K562 (cell line): Measurements from ENCODE around the gene FGFBP2. TPM values are rescaled to one million over a fixed set of nuclear protein-coding genes. Genes with fewer than 3 reads are reported as not detected.
A peak's percentile ranks its signal among the peaks of the same experiment; 100 is the strongest.

Experiments
- ATAC-seq: fragments of 200-7000 bp; cut with Tn5 transposase; 3 replicates; pipeline ENCODE4 v1.9.1; 2020; ENCODE audit warnings: moderate library complexity
- BruUV-seq: library from RNA; stranded (reverse); fragments of 400-500 nt; replicated peaks from 2 replicates; lab custom pipeline; 2021; lab: Mats Ljungman, UMichigan
- CTCF ChIA-PET: fragments of 300-600 bp; formaldehyde crosslinking; extraction: SDS; loops from one replicate; lab custom pipeline; 2021; ENCODE audit warnings: low intra/inter-chr PET ratio; lab: Yijun Ruan, JAX
- POLR2A ChIA-PET: fragments of 300-600, 350-650 bp; sonication (Branson Sonifier 250); formaldehyde crosslinking; extraction: SDS; loops from one replicate; lab custom pipeline; 2021; ENCODE audit warnings: antibody characterized with exemption, inconsistent platforms; lab: Yijun Ruan, JAX
- DNase-seq, 4 experiments: peaks; one replicate each; pipeline versions ENCODE4 v3.0.0 to v3.0.0-alpha.2; 2011 to 2018; ENCODE audit warnings: low spot score in 3 of 4, mixed read lengths in 3 of 4; ENCODE audit errors: extremely low read depth in 1 of 4
- FAIRE-seq: peaks from 2 replicates; lab custom pipeline; 2011; peaks lifted over from hg19 to GRCh38; lab: Jason Lieb, UNC
- H2AFZ ChIP-seq: 2 replicates; pipeline ENCODE4 v1.6.0; 2011; ENCODE audit warnings: low read depth, low read length, control low read depth, inconsistent platforms
- H3K27ac ChIP-seq: fragments of 200-600 bp; 3 replicates; pipeline ENCODE4 v1.8.0; 2011; ENCODE audit warnings: low read depth, mild to moderate bottlenecking, control low read depth, inconsistent platforms, low read length, moderate library complexity, mixed read lengths; ENCODE audit errors: extremely low read depth
- H3K27me3 ChIP-seq, 2 experiments: fragments of 300-600 bp in 1 of 2; 2 replicates in 1 of 2; 3 replicates in 1 of 2; pipeline versions ENCODE4 v1.6.0 to v1.8.0; 2011; ENCODE audit warnings: inconsistent platforms in 2 of 2, low read length in 2 of 2, mild to moderate bottlenecking in 1 of 2, mixed read lengths in 1 of 2, moderate library complexity in 1 of 2; ENCODE audit not compliant: control insufficient read depth in 2 of 2, insufficient read depth in 2 of 2
- H3K36me3 ChIP-seq: fragments of 300-600 bp; 3 replicates; pipeline ENCODE4 v1.8.0; 2011; ENCODE audit warnings: mild to moderate bottlenecking, low read length, inconsistent platforms; ENCODE audit not compliant: control insufficient read depth, insufficient read depth
- H3K4me1 ChIP-seq, 2 experiments: fragments of 200-600 bp in 1 of 2; replicated peaks in 1 of 2; 2 replicates in 1 of 2; 3 replicates in 1 of 2; pipeline versions ENCODE4 v1.5.1 to v1.8.0; 2011; ENCODE audit warnings: inconsistent platforms in 2 of 2, low read length in 2 of 2, mild to moderate bottlenecking in 1 of 2, mixed read lengths in 1 of 2, moderate library complexity in 1 of 2; ENCODE audit not compliant: control insufficient read depth in 2 of 2, insufficient read depth in 2 of 2
- H3K4me2 ChIP-seq: 2 replicates; pipeline ENCODE4 v1.6.1; 2011; ENCODE audit warnings: low read length, control low read depth, inconsistent platforms, mixed read lengths; ENCODE audit not compliant: insufficient read depth
- H3K4me3 ChIP-seq: fragments of 200-600 bp; sonication (generic), shearing (Covaris generic); 2 replicates; pipeline ENCODE4 v1.5.1; 2016; ENCODE audit warnings: control low read depth, inconsistent platforms
- H3K79me2 ChIP-seq: fragments of 200-600 bp; 3 replicates; pipeline ENCODE4 v1.8.0; 2011; ENCODE audit warnings: low read length, inconsistent platforms; ENCODE audit not compliant: control insufficient read depth, insufficient read depth
- H3K9ac ChIP-seq, 2 experiments: 2 replicates each; pipeline versions ENCODE4 v1.6.0 to v1.6.1; 2011; ENCODE audit warnings: low read depth in 2 of 2, low read length in 2 of 2, control low read depth in 1 of 2, inconsistent platforms in 1 of 2, mild to moderate bottlenecking in 1 of 2, mixed read lengths in 1 of 2; ENCODE audit not compliant: insufficient read depth in 1 of 2
- H3K9me1 ChIP-seq: one replicate; pipeline ENCODE4 v1.6.0; 2011; ENCODE audit warnings: inconsistent platforms, mild to moderate bottlenecking, low read length, moderate library complexity; ENCODE audit not compliant: control insufficient read depth, insufficient read depth
- H3K9me3 ChIP-seq: replicated peaks from 2 replicates; pipeline ENCODE4 v1.5.1; 2011; ENCODE audit warnings: low read depth, low read length, inconsistent platforms; ENCODE audit not compliant: control insufficient read depth, insufficient read depth
- H4K20me1 ChIP-seq: replicated peaks from 2 replicates; pipeline ENCODE4 v1.6.1; 2011; ENCODE audit warnings: low read length, inconsistent platforms, mixed read lengths; ENCODE audit not compliant: control insufficient read depth, insufficient read depth
- JUNB ChIP-seq: fragments of 450-650 bp; formaldehyde crosslinking; conservative IDR thresholded peaks from 2 replicates; pipeline ENCODE4 v1.4.0; 2020; ENCODE audit warnings: mild to moderate bottlenecking
- MAX ChIP-seq: sonication (generic); formaldehyde crosslinking; IDR thresholded peaks from 2 replicates; pipeline ENCODE4 v1.9.0; 2022; ENCODE audit warnings: mild to moderate bottlenecking, missing genetic modification reagents
- MEIS2 ChIP-seq: fragments of 450-650 bp; IDR thresholded peaks from 2 replicates; pipeline ENCODE4 v1.6.1; 2014; ENCODE audit warnings: mild to moderate bottlenecking; ENCODE audit not compliant: partially characterized antibody
- NFYB ChIP-seq: IDR thresholded peaks from 2 replicates; pipeline ENCODE4 v1.6.1; 2011; ENCODE audit warnings: mild to moderate bottlenecking, moderate library complexity; ENCODE audit not compliant: insufficient read length; ENCODE audit errors: extremely low read depth
- USF2 ChIP-seq: sonication (generic); formaldehyde crosslinking; IDR thresholded peaks from 2 replicates; pipeline ENCODE4 v1.5.0; 2020; ENCODE audit warnings: missing genetic modification reagents
- ZFP30 ChIP-seq: fragments of 250-450 bp; sonication (Bioruptor Pico); IDR thresholded peaks from 2 replicates; pipeline ENCODE4 v1.8.0; 2022; ENCODE audit warnings: moderate library complexity, mild to moderate bottlenecking, inconsistent platforms, borderline replicate concordance
- WGBS: fragments of 100-300 bp; shearing (Covaris generic); methylation state at CpG from one replicate; pipeline ENCODE4 v1.1.6; 2016; ENCODE audit warnings: low coverage, mixed read lengths; ENCODE audit not compliant: insufficient coverage; ENCODE audit errors: missing lambda C conversion rate; 5-methylcytosine and 5-hydroxymethylcytosine counted together
- in situ Hi-C: fragments of 300-500 bp; cut with MboI; formaldehyde crosslinking; loops from 4 replicates; pipeline ENCODE4 v1.15.0; 2018; ENCODE audit warnings: inconsistent platforms, mixed read lengths
- intact Hi-C: fragments of 100-400 bp; cut with micrococcal nuclease; formaldehyde crosslinking; loops from 2 replicates; pipeline ENCODE4 v1.14.2; 2022
- polyA plus RNA-seq, 8 experiments: library from polyadenylated mRNA; depleted of rRNA in 4 of 8; stranded (reverse) in 5 of 8; unstranded in 3 of 8; fragments of >200 nt; fragmentation: Nextera tagmentation in 2 of 8; fragmentation: Illumina TruSeq in 1 of 8; extraction: Ambion mirVana in 2 of 8; extraction: Trizol in 1 of 8; gene quantifications; 2 replicates each; pipeline versions ENCODE4 v1.2.1 to v1.2.3, GENCODE V29; 2011 to 2014; ENCODE audit warnings: inconsistent platforms in 1 of 8, missing spikeins in 1 of 8
- total RNA-seq, 7 experiments: library from RNA; depleted of rRNA in 6 of 7; stranded (reverse); fragments of >200 nt in 6 of 7; fragmentation: Illumina TruSeq in 2 of 7; extraction: Trizol in 2 of 7; gene quantifications; 2 replicates each; pipeline versions ENCODE4 v1.2.1 to v1.2.3, GENCODE V29; 2011 to 2021; ENCODE audit warnings: low replicate concordance in 1 of 7

FGFBP2 gene
- total and polyA plus RNA-seq, 9 of the 15 experiments (the other 6 are each of a cell fraction or from before 2014, with no cell fraction given), result not detected

- TF ChIP-seq JUNB (CRISPR knock-in tag) (no peak), MAX (CRISPR knock-in tag) (no peak)
These were observed 25.2 kb upstream of the FGFBP2 start (continued) for GRCh38 chr4:15988222-15988621.

- DNase-seq (no peak), FAIRE-seq (no peak)
- 2% methylated on average over 5 of the region's 5 CpGs for WGBS
- POLR2A ChIA-PET, result interaction anchor here (1.1 kb wide), 1 partner anchor 18 kb away, joined by 3 read pairs; no protein-coding TSS in a partner anchor
- Histone ChIP-seq H3K36me3 (no peaks in the 10 kb centered on the region), H3K4me2 (no peak overlapping the region)
- TF ChIP-seq MEIS2, result no peak
- TF ChIP-seq ZFP30 (CRISPR knock-in tag), result no peak
- TF ChIP-seq NFYB, result peak; percentile 53
- TF ChIP-seq USF2 (CRISPR knock-in tag), result peak; percentile 30; the same call in 1 of the 2 replicates
- TF ChIP-seq, all 486 proteins: peak for 2
- CTCF ChIA-PET, result no interaction called here
- no peaks in the 10 kb centered on the region for H3K9me3 ChIP-seq
- no peak overlapping the region for H3K9ac ChIP-seq
- BruUV-seq, result no TSS peak
- no peak overlapping the region for H3K4me3 ChIP-seq
- no peak overlapping the region for H2AFZ ChIP-seq
- no peaks in the 10 kb centered on the region for H3K79me2 ChIP-seq
- peaks cover 0 to 23% of the 10 kb centered on the region in 2 experiments; a peak in 3 of 5 replicates for H3K27me3 ChIP-seq
- H3K4me1 ChIP-seq, result no peaks in the 10 kb centered on the region
- intact Hi-C loops, result no loop called here
- no peak overlapping the region for H3K27ac ChIP-seq
- no peak for ATAC-seq
- no peaks in the 10 kb centered on the region for H4K20me1 ChIP-seq
- H3K9me1 ChIP-seq, result no peaks in the 10 kb centered on the region
- in situ Hi-C loops, result no loop called here
These were observed 23.9 kb upstream of the FGFBP2 start for GRCh38 chr4:15986907-15987306.
